Liver (tissue), 9 donors: ENCODE data around the gene ASB2. TPM values are rescaled to one million over a fixed set of nuclear protein-coding genes. Genes with fewer than 3 reads are reported as not detected.

Source experiments
- DNase-seq: peaks from one replicate; pipeline ENCODE4 v3.0.0-alpha.2; 2017; ENCODE audit warnings: low spot score
- H3K27ac ChIP-seq, 2 donors: one replicate each; pipeline ENCODE4 v1.7.0; 2013; ENCODE audit warnings: inconsistent platforms in 2 of 2, low read length in 2 of 2, control low read depth in 1 of 2, low read depth in 1 of 2, mild to moderate bottlenecking in 1 of 2
- H3K27me3 ChIP-seq, 4 donors: one replicate each; pipeline versions ENCODE4 v1.6.1 to v1.7.0; 2013; ENCODE audit warnings: low read length in 3 of 4, inconsistent platforms in 1 of 4, mild to moderate bottlenecking in 1 of 4, moderate library complexity in 1 of 4; ENCODE audit not compliant: control insufficient read depth in 4 of 4, insufficient read depth in 4 of 4
- H3K36me3 ChIP-seq, 4 donors: one replicate each; pipeline versions ENCODE4 v1.6.1 to v1.7.0; 2013; ENCODE audit warnings: low read length in 3 of 4, mild to moderate bottlenecking in 3 of 4, low read depth in 1 of 4, moderate library complexity in 1 of 4; ENCODE audit not compliant: control insufficient read depth in 4 of 4, insufficient read depth in 3 of 4
- H3K4me1 ChIP-seq, 4 donors: one replicate each; pipeline versions ENCODE4 v1.6.1 to v1.7.0; 2013; ENCODE audit warnings: low read length in 3 of 4, mild to moderate bottlenecking in 3 of 4, moderate library complexity in 1 of 4; ENCODE audit not compliant: control insufficient read depth in 4 of 4, insufficient read depth in 4 of 4
- H3K4me3 ChIP-seq, 3 donors: one replicate each; pipeline versions ENCODE4 v1.6.1 to v1.7.0; 2013; ENCODE audit warnings: low read length in 3 of 3, control low read depth in 1 of 3, low read depth in 1 of 3, mild to moderate bottlenecking in 1 of 3
- H3K9ac ChIP-seq, 2 donors: one replicate each; pipeline ENCODE4 v1.7.0; 2013; ENCODE audit warnings: low read length in 2 of 2, mild to moderate bottlenecking in 2 of 2, moderate library complexity in 2 of 2, control low read depth in 1 of 2, low read depth in 1 of 2
- H3K9me3 ChIP-seq, 4 donors: one replicate each; pipeline versions ENCODE4 v1.6.1 to v1.7.0; 2013; ENCODE audit warnings: low read length in 3 of 4; ENCODE audit not compliant: control insufficient read depth in 4 of 4
- ATF3 ChIP-seq: IDR thresholded peaks from 2 replicates; pipeline ENCODE4 v1.6.1; 2016; ENCODE audit warnings: antibody characterized with exemption
- CTCF ChIP-seq: fragments of 150-350 bp; IDR thresholded peaks from 2 replicates; pipeline ENCODE4 v1.5.1; 2017; ENCODE audit warnings: improper control_type of control experiment, low read depth, low read length; ENCODE audit not compliant: missing input control
- EGR1 ChIP-seq, 2 donors: IDR thresholded peaks; 2 replicates each; pipeline ENCODE4 v1.6.1; 2016 to 2018; ENCODE audit warnings: antibody characterized with exemption in 2 of 2, low read depth in 2 of 2
- FOXA1 ChIP-seq: IDR thresholded peaks from 2 replicates; pipeline ENCODE4 v1.6.1; 2016; ENCODE audit warnings: antibody characterized with exemption
- FOXA2 ChIP-seq: IDR thresholded peaks from 2 replicates; pipeline ENCODE4 v1.6.1; 2016; ENCODE audit warnings: antibody characterized with exemption
- GABPA ChIP-seq, 2 donors: IDR thresholded peaks in 1 of 2; conservative IDR thresholded peaks in 1 of 2; 2 replicates each; pipeline ENCODE4 v1.6.1; 2016; ENCODE audit warnings: antibody characterized with exemption in 2 of 2, mild to moderate bottlenecking in 1 of 2, moderate library complexity in 1 of 2
- HNF4A ChIP-seq, 2 donors: conservative IDR thresholded peaks; 2 replicates each; pipeline ENCODE4 v1.6.1; 2016; ENCODE audit warnings: antibody characterized with exemption in 2 of 2, mild to moderate bottlenecking in 2 of 2
- HNF4G ChIP-seq: IDR thresholded peaks from 2 replicates; pipeline ENCODE4 v1.6.1; 2016; ENCODE audit warnings: antibody characterized with exemption
- JUND ChIP-seq, 2 donors: IDR thresholded peaks; 2 replicates each; pipeline ENCODE4 v1.6.1; 2016; ENCODE audit warnings: antibody characterized with exemption in 2 of 2
- MAX ChIP-seq: IDR thresholded peaks from 2 replicates; pipeline ENCODE4 v1.6.1; 2016; ENCODE audit warnings: antibody characterized with exemption
- NR2F2 ChIP-seq: IDR thresholded peaks from 2 replicates; pipeline ENCODE4 v1.6.1; 2016; ENCODE audit warnings: antibody characterized with exemption
- RAD21 ChIP-seq, 2 donors: IDR thresholded peaks; 2 replicates each; pipeline ENCODE4 v1.6.1; 2016; ENCODE audit warnings: antibody characterized with exemption in 2 of 2, mild to moderate bottlenecking in 2 of 2
- REST ChIP-seq: IDR thresholded peaks from 2 replicates; pipeline ENCODE4 v1.6.1; 2016; ENCODE audit warnings: antibody characterized with exemption, mild to moderate bottlenecking
- RXRA ChIP-seq, 2 donors: IDR thresholded peaks; 2 replicates each; pipeline ENCODE4 v1.6.1; 2017 to 2018; ENCODE audit warnings: antibody characterized with exemption in 2 of 2, mild to moderate bottlenecking in 1 of 2
- SP1 ChIP-seq: IDR thresholded peaks from 2 replicates; pipeline ENCODE4 v1.6.1; 2018; ENCODE audit warnings: antibody characterized with exemption, mild to moderate bottlenecking
- TAF1 ChIP-seq: conservative IDR thresholded peaks from 2 replicates; pipeline ENCODE4 v1.6.1; 2016; ENCODE audit warnings: antibody characterized with exemption, mild to moderate bottlenecking
- YY1 ChIP-seq: IDR thresholded peaks from 2 replicates; pipeline ENCODE4 v1.6.1; 2016; ENCODE audit warnings: antibody characterized with exemption, mild to moderate bottlenecking
- ZBTB33 ChIP-seq: IDR thresholded peaks from 2 replicates; pipeline ENCODE4 v1.6.1; 2016; ENCODE audit warnings: antibody characterized with exemption
- WGBS: extraction: QIAGEN DNeasy Blood & Tissue Kit; methylation state at CpG from one replicate; pipeline ENCODE4 v1.1.7; 2013; 5-methylcytosine and 5-hydroxymethylcytosine counted together
- polyA plus RNA-seq, 2 donors: library from polyadenylated mRNA; stranded (reverse) in 1 of 2; unstranded in 1 of 2; fragments of 200-250 nt in 1 of 2; fragments of >200 nt in 1 of 2; fragmentation: Nextera tagmentation in 1 of 2; extraction: Ambion mirVana in 1 of 2; gene quantifications; one replicate each; pipeline versions ENCODE4 v1.2.1 to v1.2.3, GENCODE V29; 2013 to 2015
- total RNA-seq, 2 donors: library from RNA; depleted of rRNA; stranded (reverse); fragments of >200 nt; gene quantifications; one replicate each; pipeline ENCODE4 v1.2.3, GENCODE V29; 2014
- donor health status: healthy.
- donor health status: healthy.
- donor health status: healthy.
- donor health status: healthy.
- donor health status: healthy.

The ASB2 gene
- total and polyA plus RNA-seq, 4 donors, result 0.18 to 0.56 (median 0.38) TPM

- Histone ChIP-seq H3K27ac (no peak overlapping the region), H3K9me3 (no peaks in the 10 kb centered on the region), H3K9ac (no peak overlapping the region), H3K36me3 (no peaks in the 10 kb centered on the region), H3K4me1 (no peaks in the 10 kb centered on the region), H3K4me3 (no peak overlapping the region), H3K27me3 (no peaks in the 10 kb centered on the region)
- no peak for DNase-seq
- WGBS, result 85% methylated on average over 8 of the region's 8 CpGs
- TF ChIP-seq HNF4A (conservative IDR thresholded peaks at IDR 0.05) (no peak), JUND (IDR thresholded peaks at IDR 0.05) (no peak), TAF1 (no peak), RAD21 (IDR thresholded peaks at IDR 0.05) (no peak), NR2F2 (no peak), REST (no peak), HNF4G (no peak), GABPA (IDR thresholded peaks at IDR 0.05 in 1 of 2, conservative IDR thresholded peaks at IDR 0.05 in 1 of 2) (no peak), CTCF (no peak), EGR1 (IDR thresholded peaks at IDR 0.05; ENCODE audit: low read depth in 2 of 2) (no peak), FOXA2 (no peak), FOXA1 (no peak), ATF3 (no peak), RXRA (IDR thresholded peaks at IDR 0.05) (no peak), YY1 (no peak), MAX (no peak), SP1 (no peak), ZBTB33 (no peak)
Observed at GRCh38 chr14:94016446-94016976, 40.1 kb upstream of the ASB2 start.
